Activated gamma-delta T cell (primary cell): ENCODE measurements around the gene OBP2B.
"Not testable (repeated sequence)": the region's sequence is repeated elsewhere in the genome, so short reads cannot be mapped to it uniquely, and the experiment has no call there.

Experiments used
- DNase-seq: peaks from one replicate; lab custom pipeline; 2025; lab: John Stamatoyannopoulos, UW

OBP2B gene

DNA sequence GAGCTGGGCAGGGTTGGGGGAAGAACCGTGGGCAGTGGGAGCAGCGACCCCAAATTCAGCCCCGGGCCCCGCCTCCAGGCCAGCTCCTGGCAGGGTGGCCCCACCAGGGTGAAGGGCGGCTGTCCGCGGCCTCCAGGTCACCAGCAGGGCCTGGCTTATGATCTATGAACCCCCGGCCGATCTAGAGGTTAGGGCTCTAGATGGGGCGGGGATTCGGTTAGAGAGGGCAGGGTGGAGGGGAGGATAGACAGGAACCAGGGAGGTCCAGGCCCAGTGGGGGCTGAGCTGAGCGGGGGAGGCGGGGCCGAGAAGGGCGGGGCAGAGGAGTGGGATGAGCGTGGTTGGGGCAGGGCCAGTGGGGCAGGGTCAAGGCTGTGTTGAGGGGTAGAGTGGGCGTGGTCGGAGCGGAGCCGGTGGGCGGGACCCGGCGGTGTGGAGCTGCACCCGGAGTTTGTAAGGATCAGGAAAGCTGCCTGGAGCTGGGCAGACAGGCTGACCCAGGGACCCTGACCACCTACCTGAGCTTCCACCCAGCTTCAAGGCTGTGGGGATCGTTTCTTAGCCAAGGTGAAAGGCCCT is 29.3 kb upstream of the OBP2B start:
- DNase-seq, result no peak

DNA sequence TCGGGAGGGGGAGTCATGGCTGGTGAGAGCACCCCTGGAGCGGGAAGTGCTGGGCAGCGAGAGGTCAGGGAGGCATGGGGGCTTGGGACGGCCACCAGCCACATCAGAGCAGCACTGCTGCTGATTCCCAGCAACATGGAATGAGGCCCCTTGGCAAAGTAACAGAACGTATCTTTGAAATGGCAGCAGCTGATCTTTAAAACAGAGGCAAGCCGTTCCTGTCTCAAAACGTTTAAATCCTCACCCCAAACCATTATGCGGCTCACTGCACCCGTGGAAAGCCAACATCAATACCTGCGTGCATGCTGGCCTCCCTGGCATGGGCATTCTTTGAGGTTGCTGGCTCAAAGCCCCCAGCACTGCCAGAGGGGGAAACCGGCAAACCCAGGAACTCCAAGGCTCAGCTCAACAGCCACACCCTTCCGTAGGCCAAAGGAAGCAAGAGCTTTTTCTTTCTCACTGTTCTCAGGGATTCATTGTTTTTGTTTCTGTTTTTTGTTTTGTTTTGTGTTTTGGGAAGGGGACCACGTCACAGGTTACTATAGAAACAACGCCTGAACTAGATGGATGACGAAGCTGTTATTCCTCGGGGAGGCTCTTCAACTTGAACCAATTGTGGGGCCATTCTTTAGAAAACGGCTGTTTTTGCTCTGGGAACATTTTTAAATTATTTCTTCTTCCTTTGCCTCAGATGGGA is 28.1 kb upstream of the OBP2B start:
- no peak for DNase-seq

DNA sequence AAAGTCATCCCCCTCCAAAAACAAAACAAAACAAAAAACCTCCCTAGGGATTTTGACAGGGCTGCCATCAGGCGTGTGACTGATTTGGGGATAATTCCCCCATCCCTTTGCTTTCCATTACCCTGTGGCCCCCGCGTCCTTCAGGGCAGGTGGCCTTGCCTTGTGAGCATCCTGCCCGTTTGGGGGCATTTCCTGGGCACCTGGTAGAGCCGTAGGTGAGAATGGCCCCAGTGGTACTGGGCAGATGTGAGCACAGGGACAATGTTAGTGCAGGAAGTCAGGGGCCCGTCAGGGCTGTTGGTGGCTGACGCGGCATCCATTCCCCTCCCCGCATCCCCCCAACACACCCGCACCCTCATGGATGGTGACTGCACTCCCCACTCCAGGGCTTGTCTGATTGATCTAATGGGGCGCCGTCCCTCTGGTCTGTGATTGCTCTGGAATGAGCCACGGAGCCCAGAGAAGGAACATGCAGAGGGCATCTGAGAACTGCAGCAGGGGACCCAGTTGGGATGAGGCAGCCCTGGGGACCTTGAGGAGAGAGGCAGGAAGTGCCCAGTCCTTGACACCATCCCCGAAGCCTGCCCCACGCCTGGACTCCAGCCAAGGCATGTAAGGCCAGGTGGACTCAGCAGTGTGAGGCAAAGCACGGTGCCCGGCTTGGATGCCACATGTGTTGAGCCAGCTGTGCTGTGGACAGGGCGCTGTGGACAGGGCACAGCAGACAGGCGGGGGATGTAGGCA is 27.4 kb upstream of the OBP2B start:
- DNase-seq, result not testable (repeated sequence)

DNA sequence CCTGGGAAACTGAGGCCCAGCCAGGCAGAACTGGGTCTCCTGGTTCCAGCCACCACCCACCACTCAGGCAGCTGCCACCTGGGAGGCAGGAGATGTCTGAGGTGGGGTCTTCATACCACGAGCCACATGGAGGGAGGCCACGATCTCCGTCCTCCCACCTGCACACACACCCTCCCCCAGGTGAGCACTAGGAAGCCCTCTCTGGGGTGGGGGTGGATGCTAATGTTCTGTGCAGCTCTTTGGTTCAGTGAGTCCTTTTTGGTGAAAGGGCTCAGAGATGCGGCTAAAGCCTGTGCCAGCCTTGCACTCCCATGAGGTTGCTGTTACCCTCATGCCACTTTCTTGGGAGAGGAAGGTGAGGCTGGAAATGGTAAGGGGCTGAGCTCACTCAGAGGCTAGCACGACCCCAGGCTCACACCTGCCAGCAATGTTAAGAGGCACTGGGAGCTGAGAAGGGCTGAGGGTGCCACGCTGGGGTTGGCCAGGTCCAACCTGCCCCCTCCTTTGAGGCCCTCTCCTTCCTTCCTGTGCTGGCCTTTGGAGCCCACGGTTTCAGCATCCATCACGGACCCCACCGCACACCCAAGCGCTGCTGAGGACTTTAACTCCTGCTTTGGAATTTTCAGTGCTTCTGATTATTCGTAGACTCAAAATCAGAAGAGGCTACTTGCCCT is 26.6 kb upstream of the OBP2B start:
- DNase-seq, result no peak

- DNase-seq, result no peak
Observed at GRCh38 chr9:133234577-133235322, 25.7 kb upstream of the OBP2B start.

DNA sequence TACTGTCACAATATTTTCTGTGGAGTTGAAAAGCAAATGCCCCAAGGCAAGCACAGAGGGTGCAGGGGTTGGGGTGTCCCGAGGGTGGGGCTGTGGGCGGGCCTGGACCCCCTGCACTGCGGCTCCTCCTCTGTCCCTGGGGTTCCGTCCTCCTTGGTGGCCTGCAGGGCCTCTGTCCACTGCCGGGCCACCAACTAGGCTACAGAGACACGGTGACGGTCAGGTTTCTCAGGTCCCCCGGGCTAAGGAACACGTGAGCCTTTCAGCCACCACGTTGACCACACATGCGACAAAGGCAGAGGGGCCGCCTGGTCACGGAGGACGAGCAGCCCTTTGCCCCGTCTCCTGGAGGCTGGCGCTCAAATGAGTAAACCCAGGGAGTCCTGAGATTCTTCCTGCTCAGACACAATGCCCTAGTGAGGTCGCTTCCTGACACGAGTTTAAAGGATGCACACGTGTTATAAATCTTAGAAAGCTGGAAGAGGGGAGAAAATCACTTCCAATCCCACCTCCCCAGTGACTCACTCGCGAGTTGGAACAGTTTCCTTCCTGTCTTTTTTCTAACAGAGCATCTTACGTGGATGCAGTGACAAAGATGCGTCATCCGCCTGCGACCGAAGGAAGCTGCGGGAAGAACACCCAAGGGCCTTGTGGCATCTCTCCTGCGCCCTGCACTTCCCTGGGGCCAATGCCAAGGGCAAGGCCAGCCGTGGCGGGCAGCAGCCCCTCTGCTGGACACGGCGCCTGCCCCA is 24.8 kb upstream of the OBP2B start:
- DNase-seq, result no peak

GRCh38 chr9:133231934-133232568 is 23.0 kb upstream of the OBP2B start:
- not testable (repeated sequence) for DNase-seq

GRCh38 chr9:133230514-133230913 is 21.5 kb upstream of the OBP2B start:
- not testable (repeated sequence) for DNase-seq

DNA sequence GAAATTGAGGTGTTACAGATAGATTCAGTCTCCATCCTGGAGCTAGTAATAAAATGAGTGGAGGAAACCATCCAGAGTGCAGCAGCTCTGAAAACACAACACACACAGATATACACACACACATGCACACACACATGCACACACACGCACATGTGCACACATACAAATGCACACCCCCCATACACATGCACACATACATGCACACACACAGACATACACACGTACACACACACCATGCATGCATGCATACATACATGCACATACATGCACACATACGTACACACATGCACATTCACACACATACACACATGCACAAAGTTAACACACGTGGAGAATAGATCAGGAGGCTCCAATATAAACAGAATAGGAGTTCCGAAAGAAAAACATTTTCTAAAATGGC is 21.0 kb upstream of the OBP2B start:
- no peak for DNase-seq

DNA sequence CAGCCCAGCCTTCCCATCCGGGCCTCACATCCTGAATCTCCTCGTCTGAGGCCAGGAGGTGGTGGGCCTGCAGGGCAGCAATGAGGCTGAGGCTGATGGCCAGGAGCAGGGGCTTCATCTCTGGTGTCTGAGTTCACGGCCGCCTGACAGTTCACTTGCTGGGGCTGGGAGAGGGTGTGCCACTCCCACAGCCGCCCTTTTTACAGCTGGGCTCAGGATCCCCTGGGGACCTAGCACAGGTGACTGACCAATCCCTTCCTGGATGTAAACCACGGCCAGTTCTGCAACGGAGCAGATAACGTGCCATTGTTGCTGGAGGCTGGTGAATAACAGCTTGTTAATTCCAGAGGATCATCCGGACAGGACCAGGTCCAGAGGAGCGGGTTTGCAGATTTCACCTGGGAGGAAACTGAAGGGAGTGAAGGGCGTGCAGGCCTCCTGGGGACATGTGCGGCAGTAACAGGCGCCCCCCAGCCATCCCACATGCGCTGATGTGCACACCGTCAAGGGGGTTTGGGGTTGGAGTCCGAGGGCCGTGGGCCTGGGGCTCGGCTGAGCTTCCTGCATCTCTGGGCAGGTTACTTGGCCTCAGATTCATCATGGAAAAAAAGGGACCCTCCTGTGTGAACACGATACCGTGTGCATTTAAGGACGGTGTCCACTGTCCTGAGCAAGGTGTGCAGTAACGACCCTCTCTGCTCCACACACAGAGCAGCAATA is 19.6 kb upstream of the OBP2B start:
- not testable (repeated sequence) for DNase-seq

GRCh38 chr9:133227996-133228395 is 18.9 kb upstream of the OBP2B start:
- not testable (repeated sequence) for DNase-seq

- no peak for DNase-seq
Observed at GRCh38 chr9:133227242-133227860, 18.3 kb upstream of the OBP2B start.

DNA sequence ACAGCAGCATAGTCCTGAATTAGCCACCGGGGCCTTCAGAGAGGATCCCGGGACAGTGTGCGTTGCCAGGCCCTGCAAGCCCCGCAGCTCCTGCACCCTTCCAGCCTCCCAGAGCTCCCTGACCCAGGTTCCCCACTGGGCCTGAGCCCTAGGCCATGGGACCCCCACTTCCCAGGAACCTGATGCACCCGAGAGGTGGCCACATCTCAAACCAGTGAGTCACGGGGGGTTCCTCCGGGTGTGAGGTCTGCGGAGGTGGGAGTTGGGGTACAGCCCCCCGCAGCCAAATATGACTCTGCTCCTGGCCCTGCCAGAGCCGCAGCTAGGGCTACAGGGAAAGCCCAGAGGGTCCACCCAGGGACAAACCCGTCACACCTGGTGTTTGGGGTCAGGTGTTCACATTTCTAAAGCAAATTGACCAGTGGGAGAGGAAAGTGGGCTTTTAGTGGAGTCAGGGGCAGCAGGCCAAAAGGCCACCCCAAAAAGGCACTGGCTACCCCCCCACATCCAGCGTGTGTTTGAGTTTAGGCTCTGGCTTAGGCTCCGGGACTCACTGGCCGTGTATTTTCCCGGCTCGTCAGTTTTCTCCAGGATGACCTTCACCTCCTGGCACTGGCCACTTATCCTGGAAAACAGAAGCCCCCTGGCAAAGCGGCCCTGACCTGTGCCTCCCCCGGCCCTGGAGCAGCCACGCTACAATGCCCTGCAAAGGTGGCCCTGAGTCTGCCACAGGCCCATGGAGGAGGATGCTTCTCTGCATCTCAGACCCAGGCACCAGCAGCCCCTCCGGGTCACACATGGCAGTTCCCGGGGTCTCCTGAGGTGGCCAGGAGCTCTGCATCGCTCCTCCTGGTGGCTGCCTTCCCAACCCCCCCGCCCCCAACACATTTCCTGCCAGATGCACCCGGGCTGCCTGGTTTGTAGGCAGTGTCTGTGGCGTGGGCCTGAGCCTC is 17.4 kb upstream of the OBP2B start:
- DNase-seq, result no peak

DNA sequence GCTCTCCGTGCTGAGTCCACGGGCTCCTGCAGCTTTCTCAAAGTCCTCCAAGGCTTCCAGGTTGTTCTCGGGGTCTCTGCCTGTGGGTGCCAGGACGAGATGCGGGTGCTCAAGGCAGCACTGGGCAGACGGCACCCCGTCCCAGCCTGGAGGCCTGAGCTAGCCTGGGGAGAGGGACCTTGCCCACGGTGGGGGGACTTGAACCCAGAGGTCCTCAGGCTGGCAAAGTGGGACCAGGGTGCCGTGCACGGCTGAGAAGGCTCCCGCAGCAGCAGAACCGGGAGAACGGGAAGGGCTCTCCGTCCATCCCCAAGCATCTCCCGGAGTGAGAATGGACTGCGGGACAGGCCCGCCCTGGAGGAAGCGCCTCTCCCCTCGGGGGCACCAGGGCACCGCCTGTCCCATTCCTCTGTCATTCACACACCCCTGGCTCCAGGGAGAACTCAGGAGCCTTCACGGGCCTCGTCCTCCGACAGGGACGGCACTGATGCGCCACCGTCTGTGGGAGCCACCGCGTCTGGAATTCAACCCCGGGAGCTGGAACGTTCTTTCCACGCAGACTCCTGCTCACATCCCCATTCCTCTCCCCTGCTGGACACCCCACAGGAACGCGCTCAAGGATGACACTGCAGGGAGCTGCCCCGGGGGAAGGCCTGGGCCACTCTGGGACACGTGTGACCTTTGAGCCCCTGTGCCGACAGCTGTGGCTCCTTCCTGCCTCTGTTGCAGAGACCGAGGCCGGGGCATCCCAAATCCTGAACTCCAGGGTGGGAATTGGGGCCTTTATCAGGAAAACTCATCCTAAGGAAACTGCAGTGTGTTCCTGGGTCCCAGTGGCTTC is 16.3 kb upstream of the OBP2B start:
- DNase-seq, result no peak

GRCh38 chr9:133224762-133225161 is 15.7 kb upstream of the OBP2B start:
- DNase-seq, result no peak

DNA sequence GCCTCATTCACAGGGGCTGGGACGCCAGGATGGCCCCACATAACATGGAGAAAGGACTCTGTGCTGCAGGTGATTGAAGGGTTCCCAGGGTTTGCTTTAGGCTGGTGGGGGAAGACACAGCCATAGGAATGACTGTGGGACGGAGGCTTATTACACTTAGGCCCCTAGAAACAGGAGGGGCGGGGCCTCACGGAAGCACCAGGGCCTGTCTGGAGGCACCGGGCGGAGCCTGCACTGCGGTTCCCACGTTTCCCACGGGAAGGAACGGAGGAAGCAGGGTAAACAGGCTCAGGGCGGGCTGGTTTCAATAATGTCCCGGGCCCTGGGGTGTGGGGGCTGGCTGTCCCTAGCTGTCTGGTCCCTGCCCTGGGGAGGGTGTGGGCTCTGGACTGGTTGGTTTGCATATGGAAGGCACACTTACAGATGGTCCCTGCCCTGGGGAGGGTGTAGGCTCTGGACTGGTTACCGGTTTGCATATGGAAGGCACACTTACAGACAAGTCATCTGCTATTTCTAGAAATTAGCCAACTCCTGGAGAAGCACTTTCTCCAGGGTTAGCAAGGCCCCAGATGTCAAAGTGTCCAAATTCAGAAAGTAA is 14.2 kb upstream of the OBP2B start:
- DNase-seq, result not testable (repeated sequence)

DNA sequence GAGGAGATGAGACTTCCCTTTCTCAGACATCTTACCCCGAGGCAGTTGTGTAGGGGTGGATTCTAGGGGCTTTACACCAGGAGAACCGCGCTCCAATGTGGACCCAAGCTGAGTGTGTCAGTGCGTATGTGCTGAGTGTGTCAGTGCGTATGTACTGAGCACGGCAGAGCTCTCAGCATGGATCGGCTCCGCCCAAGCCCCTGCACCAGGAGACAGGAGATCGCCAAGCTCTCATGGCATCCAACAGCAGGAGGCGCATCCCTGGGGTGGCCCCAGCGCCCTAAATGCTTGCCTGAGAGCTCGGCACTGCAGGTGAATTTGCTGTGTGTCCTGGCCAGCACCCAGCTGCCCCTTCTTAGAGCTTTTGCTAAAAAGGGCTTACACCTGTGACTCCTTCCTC is 12.9 kb upstream of the OBP2B start:
- not testable (repeated sequence) for DNase-seq
